Uterus (tissue), 4 donors: ENCODE results near the gene TNS1. TPM values are rescaled to one million over a fixed set of nuclear protein-coding genes. Genes with fewer than 3 reads are reported as not detected.

Source experiments
- DNase-seq, 2 donors: peaks; one replicate each; pipeline ENCODE4 v3.0.0-alpha.2; 2019 to 2020
- H3K27ac ChIP-seq, 2 donors: fragments of 200-600 bp; sonication (generic); 1 replicate in 1 of 2; 2 replicates in 1 of 2; pipeline ENCODE4 v1.5.1; 2016 to 2018
- H3K27me3 ChIP-seq, 2 donors: fragments of 200-600 bp; sonication (generic); one replicate each; pipeline ENCODE4 v1.5.1; 2018 to 2019; ENCODE audit warnings: control low read depth in 1 of 2
- H3K36me3 ChIP-seq, 2 donors: fragments of 200-600 bp; sonication (generic); one replicate each; pipeline ENCODE4 v1.5.1; 2019; ENCODE audit warnings: control low read depth in 1 of 2
- H3K4me1 ChIP-seq, 2 donors: fragments of 200-600 bp; sonication (generic); one replicate each; pipeline ENCODE4 v1.5.1; 2018 to 2019; ENCODE audit warnings: control low read depth in 1 of 2
- H3K4me3 ChIP-seq, 2 donors: fragments of 200-600 bp; sonication (generic); 1 replicate in 1 of 2; 2 replicates in 1 of 2; pipeline ENCODE4 v1.5.1; 2018 to 2019; ENCODE audit warnings: mild to moderate bottlenecking in 1 of 2
- H3K9me3 ChIP-seq, 2 donors: fragments of 200-600 bp; sonication (generic); one replicate each; pipeline ENCODE4 v1.5.1; 2019; ENCODE audit warnings: control low read depth in 1 of 2
- POLR2A ChIP-seq, 2 donors: fragments of 450-650 bp; IDR thresholded peaks; one replicate each; pipeline ENCODE4 v1.6.1; 2016; ENCODE audit warnings: antibody characterized with exemption in 2 of 2, mild to moderate bottlenecking in 1 of 2, moderate library complexity in 1 of 2
- intact Hi-C: fragments of 100-400 bp; cut with DNase I; formaldehyde crosslinking; loops from one replicate; pipeline ENCODE4 v1.15.1; 2023; ENCODE audit warnings: low total_unique reads
- total RNA-seq, 4 donors: library from RNA; depleted of rRNA in 3 of 4; stranded (reverse); fragments of >200 nt in 3 of 4; gene quantifications; one replicate each; pipeline versions ENCODE4 v1.1.0 to v1.2.4, GENCODE V29; 2014 to 2023
- TF ChIP-seq, protein P1 (sequence below), 4 experiments: fragments of 200-600 bp in 2 of 4; fragments of 450-650 bp in 2 of 4; sonication (generic) in 2 of 4; IDR thresholded peaks; one replicate each; pipeline ENCODE4 v1.5.1; 2016 to 2019; ENCODE audit warnings: antibody characterized with exemption in 4 of 4, mild to moderate bottlenecking in 2 of 4, moderate library complexity in 1 of 4
- donor health status: DM: yes; HTN: yes; CAD: no.

Gene TNS1
- total RNA-seq, 4 donors from 2014 or later = 144 to 1,338 (median 313) TPM

DNA sequence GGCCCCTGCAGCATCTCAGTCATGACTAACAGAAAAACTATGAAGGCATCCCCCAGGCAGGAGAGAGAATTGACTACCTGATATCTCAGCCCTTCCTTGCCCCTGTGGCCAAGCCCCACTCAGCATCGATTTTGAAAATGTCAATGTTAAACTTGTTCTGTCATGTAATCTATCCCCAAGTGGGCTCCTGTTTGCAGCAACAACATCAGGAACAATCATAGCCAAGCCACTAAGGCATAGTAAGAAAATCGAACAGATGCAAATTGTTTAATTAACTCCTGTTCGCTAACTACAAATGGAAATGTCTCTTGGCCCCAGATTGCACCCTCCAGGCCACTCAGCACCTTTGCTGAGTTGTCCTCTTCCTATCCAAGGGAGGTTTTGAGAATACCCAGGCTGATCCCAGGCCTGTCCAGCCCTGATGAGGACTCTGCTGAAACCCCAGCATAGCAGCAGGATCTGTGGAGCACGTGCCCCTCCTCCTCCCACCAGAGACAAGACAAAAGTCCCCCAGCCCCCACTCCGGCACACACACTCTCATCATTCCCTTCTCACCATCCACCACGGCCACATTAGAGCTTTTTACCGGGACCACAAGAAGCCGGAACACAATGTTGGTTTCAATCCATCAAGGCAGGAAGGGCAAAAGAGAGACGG is 150.1 kb downstream of the TNS1 start:
- Histone ChIP-seq H3K4me3 (no peak overlapping the region), H3K9me3 (no peaks in the 10 kb centered on the region), H3K27ac (peak overlapping the region; percentile 66 to 75), H3K4me1 (peaks cover 14 to 50% of the 10 kb centered on the region in 2 donors), H3K36me3 (no peaks in the 10 kb centered on the region), H3K27me3 (no peaks in the 10 kb centered on the region)
- no peak for TF ChIP-seq POLR2A (IDR thresholded peaks at IDR 0.05)
- TF ChIP-seq, protein P1, sequence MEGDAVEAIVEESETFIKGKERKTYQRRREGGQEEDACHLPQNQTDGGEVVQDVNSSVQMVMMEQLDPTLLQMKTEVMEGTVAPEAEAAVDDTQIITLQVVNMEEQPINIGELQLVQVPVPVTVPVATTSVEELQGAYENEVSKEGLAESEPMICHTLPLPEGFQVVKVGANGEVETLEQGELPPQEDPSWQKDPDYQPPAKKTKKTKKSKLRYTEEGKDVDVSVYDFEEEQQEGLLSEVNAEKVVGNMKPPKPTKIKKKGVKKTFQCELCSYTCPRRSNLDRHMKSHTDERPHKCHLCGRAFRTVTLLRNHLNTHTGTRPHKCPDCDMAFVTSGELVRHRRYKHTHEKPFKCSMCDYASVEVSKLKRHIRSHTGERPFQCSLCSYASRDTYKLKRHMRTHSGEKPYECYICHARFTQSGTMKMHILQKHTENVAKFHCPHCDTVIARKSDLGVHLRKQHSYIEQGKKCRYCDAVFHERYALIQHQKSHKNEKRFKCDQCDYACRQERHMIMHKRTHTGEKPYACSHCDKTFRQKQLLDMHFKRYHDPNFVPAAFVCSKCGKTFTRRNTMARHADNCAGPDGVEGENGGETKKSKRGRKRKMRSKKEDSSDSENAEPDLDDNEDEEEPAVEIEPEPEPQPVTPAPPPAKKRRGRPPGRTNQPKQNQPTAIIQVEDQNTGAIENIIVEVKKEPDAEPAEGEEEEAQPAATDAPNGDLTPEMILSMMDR (IDR thresholded peaks at IDR 0.05) = no peak
- no peak for DNase-seq
- intact Hi-C loops = no loop called here

DNA sequence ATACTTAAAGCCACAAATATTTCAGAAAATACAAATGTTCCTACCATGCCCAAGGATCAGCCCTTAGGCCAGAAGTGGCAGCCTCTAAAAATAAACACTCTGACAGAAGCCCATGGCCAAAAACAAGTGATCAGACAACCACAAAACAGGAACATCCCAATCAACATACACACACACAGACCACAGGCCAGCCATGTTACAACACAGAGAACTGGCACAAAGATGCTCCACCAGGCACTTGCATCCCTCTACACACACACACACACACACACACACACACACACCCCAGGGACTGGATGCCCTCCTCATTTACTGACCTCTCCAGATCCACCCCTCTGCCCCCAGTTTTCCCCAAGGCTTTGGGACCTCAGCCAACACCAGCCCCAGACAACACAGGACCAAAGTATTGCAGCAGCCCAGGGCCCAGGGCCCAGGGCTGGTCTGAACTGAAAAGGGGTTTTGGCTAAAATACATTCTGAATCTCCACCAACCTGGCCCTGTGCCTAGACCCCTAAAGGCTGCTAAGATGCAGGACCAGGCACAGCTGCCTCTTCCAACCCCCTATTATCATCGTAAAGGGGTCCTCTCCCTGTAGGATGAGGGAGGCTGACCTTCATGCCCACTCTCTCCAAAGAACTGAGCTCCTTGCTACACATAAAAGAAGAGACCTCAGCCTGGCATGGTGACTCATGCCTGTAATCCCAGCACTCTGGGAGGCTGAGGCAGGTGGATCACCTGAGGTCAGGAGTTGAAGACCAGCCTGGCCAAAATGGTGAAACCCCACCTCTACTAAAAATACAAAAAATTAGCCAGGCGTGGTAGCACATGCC is 151.4 kb downstream of the TNS1 start:
- intact Hi-C loops = no loop called here
- H3K27me3 ChIP-seq = no peaks in the 10 kb centered on the region
- no peak overlapping the region for H3K4me3 ChIP-seq
- H3K27ac ChIP-seq = peak overlapping the region; percentile 66 to 75
- DNase-seq = peak in 1 of 2 donors; percentile 62
- H3K36me3 ChIP-seq = no peaks in the 10 kb centered on the region
- TF ChIP-seq, protein P1 (IDR thresholded peaks at IDR 0.05) = no peak
- no peak for TF ChIP-seq POLR2A (IDR thresholded peaks at IDR 0.05)
- H3K9me3 ChIP-seq = no peaks in the 10 kb centered on the region
- H3K4me1 ChIP-seq = peaks cover 14 to 44% of the 10 kb centered on the region in 2 donors

GRCh38 chr2:217849154-217849975 is 153.4 kb downstream of the TNS1 start:
- Histone ChIP-seq H3K36me3 (no peaks in the 10 kb centered on the region), H3K4me3 (no peak overlapping the region), H3K4me1 (peaks cover 14 to 39% of the 10 kb centered on the region in 2 donors), H3K9me3 (no peaks in the 10 kb centered on the region), H3K27me3 (no peaks in the 10 kb centered on the region), H3K27ac (peak overlapping the region; percentile 66 to 75)
- no peak for TF ChIP-seq POLR2A (IDR thresholded peaks at IDR 0.05)
- TF ChIP-seq, protein P1 (IDR thresholded peaks at IDR 0.05) = no peak
- intact Hi-C loops = no loop called here
- DNase-seq = no peak

GRCh38 chr2:217848351-217848957 is 154.3 kb downstream of the TNS1 start:
- H3K27ac ChIP-seq = peak overlapping the region in 1 of 2 donors; percentile 12
- peaks cover 14 to 35% of the 10 kb centered on the region in 2 donors for H3K4me1 ChIP-seq
- no peaks in the 10 kb centered on the region for H3K27me3 ChIP-seq
- no peaks in the 10 kb centered on the region for H3K9me3 ChIP-seq
- TF ChIP-seq, protein P1 (IDR thresholded peaks at IDR 0.05) = no peak
- H3K4me3 ChIP-seq = no peak overlapping the region
- no peaks in the 10 kb centered on the region for H3K36me3 ChIP-seq
- intact Hi-C loops = no loop called here
- no peak for DNase-seq
